ENCODE measurements around the gene CDV3. TPM values are rescaled to one million over a fixed set of nuclear protein-coding genes. Genes with fewer than 3 reads are reported as not detected.

CDV3 gene
- total RNA-seq, 4 donors from 2014 or later = 45.3 to 146 (median 79.1) TPM

DNA sequence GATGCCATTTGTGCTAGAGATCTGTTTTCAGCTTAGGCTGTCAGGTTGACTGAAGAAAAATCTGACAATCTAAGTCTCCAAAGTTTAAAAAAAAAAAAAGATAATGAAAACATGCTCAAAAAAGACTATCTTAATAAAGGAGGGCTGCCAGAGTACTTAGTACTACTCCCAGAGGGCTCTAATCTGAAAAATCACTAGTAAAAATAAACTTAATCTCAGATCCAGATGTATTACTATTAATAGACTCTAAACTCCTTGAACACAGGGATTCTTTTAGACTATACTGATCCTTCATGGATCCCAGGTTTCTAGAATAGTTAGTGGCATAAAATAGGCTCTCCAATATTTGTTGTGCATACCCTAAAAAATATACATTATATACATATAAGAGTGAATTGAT, 54.3 kb downstream of the CDV3 start:
- TF ChIP-seq, protein P1, sequence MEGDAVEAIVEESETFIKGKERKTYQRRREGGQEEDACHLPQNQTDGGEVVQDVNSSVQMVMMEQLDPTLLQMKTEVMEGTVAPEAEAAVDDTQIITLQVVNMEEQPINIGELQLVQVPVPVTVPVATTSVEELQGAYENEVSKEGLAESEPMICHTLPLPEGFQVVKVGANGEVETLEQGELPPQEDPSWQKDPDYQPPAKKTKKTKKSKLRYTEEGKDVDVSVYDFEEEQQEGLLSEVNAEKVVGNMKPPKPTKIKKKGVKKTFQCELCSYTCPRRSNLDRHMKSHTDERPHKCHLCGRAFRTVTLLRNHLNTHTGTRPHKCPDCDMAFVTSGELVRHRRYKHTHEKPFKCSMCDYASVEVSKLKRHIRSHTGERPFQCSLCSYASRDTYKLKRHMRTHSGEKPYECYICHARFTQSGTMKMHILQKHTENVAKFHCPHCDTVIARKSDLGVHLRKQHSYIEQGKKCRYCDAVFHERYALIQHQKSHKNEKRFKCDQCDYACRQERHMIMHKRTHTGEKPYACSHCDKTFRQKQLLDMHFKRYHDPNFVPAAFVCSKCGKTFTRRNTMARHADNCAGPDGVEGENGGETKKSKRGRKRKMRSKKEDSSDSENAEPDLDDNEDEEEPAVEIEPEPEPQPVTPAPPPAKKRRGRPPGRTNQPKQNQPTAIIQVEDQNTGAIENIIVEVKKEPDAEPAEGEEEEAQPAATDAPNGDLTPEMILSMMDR (IDR thresholded peaks at IDR 0.05) = no peak
- TF ChIP-seq POLR2A (IDR thresholded peaks at IDR 0.05) = no peak
- no peaks in the 10 kb centered on the region for H3K9me3 ChIP-seq
- DNase-seq = no peak
- no peaks in the 10 kb centered on the region for H3K27me3 ChIP-seq
- intact Hi-C loops (cut with DNase I; ENCODE audit: low total_unique reads) = no loop called here
- no peak overlapping the region for H3K27ac ChIP-seq
- no peak overlapping the region for H3K4me3 ChIP-seq
- no peaks in the 10 kb centered on the region for H3K4me1 ChIP-seq
- H3K36me3 ChIP-seq = no peaks in the 10 kb centered on the region

DNA sequence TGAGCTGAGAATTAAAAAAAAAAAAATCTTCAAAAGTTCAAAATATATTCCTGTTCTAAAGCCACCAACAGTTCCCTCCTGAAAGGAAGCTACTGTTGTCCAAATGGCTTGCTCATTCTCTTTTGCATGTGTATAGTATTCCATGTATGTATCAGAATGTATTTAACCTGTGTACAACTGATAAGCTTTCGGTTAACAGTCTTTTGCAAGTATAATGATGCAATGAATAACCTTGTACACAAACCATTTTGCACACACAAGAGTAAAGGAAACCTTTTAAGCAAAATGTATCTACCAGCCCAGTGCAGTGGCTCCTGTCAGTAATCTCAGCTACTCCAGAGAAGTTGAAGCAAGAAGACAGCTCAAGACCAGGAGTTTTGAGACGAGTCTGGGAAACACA, 55.7 kb downstream of the CDV3 start:
- Histone ChIP-seq H3K4me1 (no peaks in the 10 kb centered on the region), H3K27ac (no peak overlapping the region), H3K4me3 (no peak overlapping the region), H3K27me3 (no peaks in the 10 kb centered on the region), H3K36me3 (no peaks in the 10 kb centered on the region), H3K9me3 (no peaks in the 10 kb centered on the region)
- intact Hi-C loops (cut with DNase I; ENCODE audit: low total_unique reads) = no loop called here
- TF ChIP-seq, protein P1 (IDR thresholded peaks at IDR 0.05) = no peak
- TF ChIP-seq POLR2A (IDR thresholded peaks at IDR 0.05) = no peak
- no peak for DNase-seq

DNA sequence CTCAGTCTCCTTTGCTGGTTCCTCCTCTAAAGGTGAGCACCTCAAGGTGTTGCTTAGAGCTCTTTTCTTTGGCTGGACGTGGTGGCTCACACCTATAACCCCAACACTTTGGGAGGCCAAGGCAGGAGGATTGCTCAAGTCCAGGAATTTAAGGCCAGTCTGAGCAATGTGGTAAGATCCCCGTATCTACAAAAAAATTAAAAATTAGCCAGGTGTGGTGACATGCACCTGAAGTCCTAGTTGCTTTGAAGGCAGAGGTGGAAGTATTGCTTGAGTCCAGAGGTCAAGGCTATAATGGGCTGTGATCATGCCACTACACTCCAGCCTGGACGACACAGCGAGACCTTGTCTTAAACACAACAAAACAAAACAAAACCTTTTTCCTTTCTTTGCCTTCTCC, 60.0 kb downstream of the CDV3 start:
- H3K4me3 ChIP-seq = no peak overlapping the region
- H3K27me3 ChIP-seq = no peaks in the 10 kb centered on the region
- intact Hi-C loops (cut with DNase I; ENCODE audit: low total_unique reads) = no loop called here
- no peak overlapping the region for H3K27ac ChIP-seq
- no peak for DNase-seq
- no peak for TF ChIP-seq POLR2A (IDR thresholded peaks at IDR 0.05)
- TF ChIP-seq, protein P1 (IDR thresholded peaks at IDR 0.05) = no peak
- H3K9me3 ChIP-seq = no peaks in the 10 kb centered on the region
- H3K4me1 ChIP-seq = no peaks in the 10 kb centered on the region
- H3K36me3 ChIP-seq = no peaks in the 10 kb centered on the region

Small RNA genes lying within 50 kb of the gene (small RNA-seq; reads per million reads assigned to genes)
- gene AC022296.2 (not detected), gene RF00438 (not detected)

Other genes with a start within 250 kb of the CDV3 start
- gene BFSP2, start 173.6 kb upstream of the CDV3 start, total RNA-seq = not detected
- gene TOPBP1, start 88.3 kb downstream of the CDV3 start, total RNA-seq = 10 to 100 TPM; 12.3 to 51.6 (median 20.5) TPM
- 1 to 10 TPM in 2 of 4 donors, not detected in 2; 1.7 to 6.1 TPM for gene TF, start 172.7 kb downstream of the CDV3 start, total RNA-seq
- gene SRPRB, start 232.1 kb downstream of the CDV3 start, total RNA-seq = 10 to 100 TPM; 12.0 to 66.2 (median 28.9) TPM

Data from uterus (tissue), 4 donors.